A549 (cell line): ENCODE results near the gene TWIST2. TPM values are rescaled to one million over a fixed set of nuclear protein-coding genes. Genes with fewer than 3 reads are reported as not detected.

Experiments
- ATAC-seq, 2 experiments: fragments of 200-7000 bp in 1 of 2; fragments of >200 bp in 1 of 2; cut with Nextera tagmentation in 1 of 2; cut with Tn5 transposase in 1 of 2; 3 replicates each; pipeline versions ENCODE4 v1.8.0 to v1.9.1; 2018 to 2020; ENCODE audit warnings: mild to moderate bottlenecking in 1 of 2, moderate library complexity in 1 of 2
- CTCF ChIA-PET: fragments of 300-600 bp; sonication (Branson Sonifier 250); formaldehyde crosslinking; extraction: SDS; loops from one replicate; lab custom pipeline; 2021; ENCODE audit warnings: antibody characterized with exemption, inconsistent platforms; lab: Yijun Ruan, JAX
- POLR2A ChIA-PET: fragments of 350-600 bp; formaldehyde crosslinking; extraction: SDS; loops from one replicate; lab custom pipeline; 2021; ENCODE audit warnings: antibody characterized with exemption, inconsistent platforms; lab: Yijun Ruan, JAX
- DNase-seq, 2 experiments: peaks; one replicate each; pipeline versions ENCODE4 v3.0.0 to v3.0.0-alpha.2; 2011 to 2016; ENCODE audit warnings: low read depth in 1 of 2, low spot score in 1 of 2
- FAIRE-seq: peaks from 2 replicates; lab custom pipeline; 2011; peaks lifted over from hg19 to GRCh38; lab: Jason Lieb, UNC
- H3K27ac ChIP-seq, 2 experiments: fragments of >200 bp; sonication (Bioruptor Twin); formaldehyde crosslinking; 3 replicates each; pipeline ENCODE4 v1.5.1; 2016 to 2017
- H3K4me1 ChIP-seq: fragments of >200 bp; sonication (Bioruptor Twin); formaldehyde crosslinking; 3 replicates; pipeline ENCODE4 v1.6.1; 2016
- H3K4me2 ChIP-seq: fragments of >200 bp; sonication (Bioruptor Twin); formaldehyde crosslinking; 3 replicates; pipeline ENCODE4 v1.6.1; 2016
- H3K4me3 ChIP-seq: fragments of >200 bp; sonication (Bioruptor Twin); formaldehyde crosslinking; 3 replicates; pipeline ENCODE4 v1.5.1; 2016
- H3K9me3 ChIP-seq: fragments of >200 bp; sonication (Bioruptor Twin); formaldehyde crosslinking; 3 replicates; pipeline ENCODE4 v1.6.1; 2016
- BHLHE40 ChIP-seq: IDR thresholded peaks from 2 replicates; pipeline ENCODE4 v1.6.1; 2012; ENCODE audit warnings: low read depth, low read length, inconsistent platforms
- CBX2 ChIP-seq: fragments of 200-600 bp; sonication (generic); IDR thresholded peaks from 2 replicates; pipeline ENCODE4 v1.6.1; 2016; ENCODE audit warnings: low read depth, mild to moderate bottlenecking, borderline replicate concordance
- CHD4 ChIP-seq: fragments of 200-600 bp; sonication (generic); IDR thresholded peaks from 2 replicates; pipeline ENCODE4 v1.6.1; 2016; ENCODE audit warnings: antibody characterized with exemption, mild to moderate bottlenecking, borderline replicate concordance
- EHF ChIP-seq: fragments of 250-450 bp; sonication (Bioruptor Pico); IDR thresholded peaks from 2 replicates; pipeline ENCODE4 v1.5.0; 2020; ENCODE audit warnings: mild to moderate bottlenecking
- EP300 ChIP-seq, 2 experiments: fragments of >200 bp; sonication (Bioruptor Twin); formaldehyde crosslinking; IDR thresholded peaks; 2 replicates in 1 of 2; 3 replicates in 1 of 2; pipeline ENCODE4 v1.6.1; 2016 to 2017
- FOSB ChIP-seq: fragments of 250-450 bp; sonication (Bioruptor Pico); IDR thresholded peaks from 2 replicates; pipeline ENCODE4 v1.5.0; 2020; ENCODE audit warnings: mild to moderate bottlenecking, moderate library complexity
- FOSL2 ChIP-seq, 2 experiments: fragments of 450-650 bp in 1 of 2; fragments of >200 bp in 1 of 2; sonication (Bioruptor Twin) in 1 of 2; formaldehyde crosslinking; IDR thresholded peaks; 2 replicates each; pipeline versions ENCODE4 v1.5.0 to v1.6.1; 2016 to 2020; ENCODE audit warnings: mild to moderate bottlenecking in 1 of 2, moderate library complexity in 1 of 2
- KDM1A ChIP-seq: fragments of 200-600 bp; sonication (generic); IDR thresholded peaks from 2 replicates; pipeline ENCODE4 v1.6.1; 2016; ENCODE audit warnings: low read depth, mild to moderate bottlenecking
- KDM5A ChIP-seq: fragments of 200-600 bp; sonication (generic); IDR thresholded peaks from 2 replicates; pipeline ENCODE4 v1.6.1; 2016; ENCODE audit warnings: antibody characterized with exemption, mild to moderate bottlenecking
- MYC ChIP-seq: IDR thresholded peaks from 2 replicates; pipeline ENCODE4 v1.6.1; 2012; ENCODE audit warnings: mild to moderate bottlenecking, inconsistent platforms, low read length, improper control_type of control experiment, borderline replicate concordance
- NPAS2 ChIP-seq: fragments of 250-450 bp; sonication (Bioruptor Pico); IDR thresholded peaks from 2 replicates; pipeline ENCODE4 v1.8.0; 2022; ENCODE audit warnings: mild to moderate bottlenecking, moderate library complexity, borderline replicate concordance
- POLR2A ChIP-seq: IDR thresholded peaks from 2 replicates; pipeline ENCODE4 v1.6.1; 2012; ENCODE audit warnings: mild to moderate bottlenecking, low read length
- POLR2AphosphoS2 ChIP-seq: conservative IDR thresholded peaks from 2 replicates; pipeline ENCODE4 v1.6.1; 2012; ENCODE audit warnings: low read length, improper control_type of control experiment, inconsistent platforms
- RAD21 ChIP-seq, 2 experiments: fragments of >200 bp in 1 of 2; sonication (Bioruptor Twin) in 1 of 2; formaldehyde crosslinking in 1 of 2; IDR thresholded peaks in 1 of 2; conservative IDR thresholded peaks in 1 of 2; 2 replicates in 1 of 2; 3 replicates in 1 of 2; pipeline ENCODE4 v1.6.1; 2012 to 2018; ENCODE audit warnings: inconsistent platforms in 1 of 2
- RARB ChIP-seq: fragments of 250-450 bp; sonication (Bioruptor Pico); IDR thresholded peaks from 2 replicates; pipeline ENCODE4 v1.8.0; 2021; ENCODE audit warnings: mild to moderate bottlenecking, moderate library complexity
- RCOR1 ChIP-seq: fragments of 150-350 bp; IDR thresholded peaks from 2 replicates; pipeline ENCODE4 v1.6.1; 2014; ENCODE audit warnings: antibody characterized with exemption, low read length, low read depth
- RFX5 ChIP-seq: fragments of 450-650 bp; IDR thresholded peaks from 2 replicates; pipeline ENCODE4 v1.7.1; 2014; ENCODE audit warnings: antibody characterized with exemption, mild to moderate bottlenecking, moderate library complexity
- RNF2 ChIP-seq: fragments of 200-600 bp; sonication (generic); IDR thresholded peaks from 2 replicates; pipeline ENCODE4 v1.6.1; 2016; ENCODE audit warnings: low read depth, mild to moderate bottlenecking, antibody characterized with exemption, moderate library complexity, borderline replicate concordance
- SREBF2 ChIP-seq: fragments of 450-650 bp; IDR thresholded peaks from 2 replicates; pipeline ENCODE4 v1.6.1; 2014; ENCODE audit warnings: mild to moderate bottlenecking, moderate library complexity
- WGBS: methylation state at CpG from one replicate; pipeline ENCODE4 v1.1.6; 2017; ENCODE audit errors: missing lambda C conversion rate; 5-methylcytosine and 5-hydroxymethylcytosine counted together
- polyA plus RNA-seq, 4 experiments: library from polyadenylated mRNA; depleted of rRNA in 3 of 4; stranded (reverse); fragments of >200 nt; fragmentation: RNase III in 1 of 4; extraction: RNeasy Plus Mini Kit Qiagen cat#74134 plus additional on column Dnase treatment in 1 of 4; gene quantifications; 2 replicates in 3 of 4; 3 replicates in 1 of 4; pipeline ENCODE4 v1.2.3, GENCODE V29; 2011 to 2017
- TF ChIP-seq, protein P1 (sequence below): fragments of 250-450 bp; sonication (Bioruptor Pico); IDR thresholded peaks from 2 replicates; pipeline ENCODE4 v1.5.0; 2020; ENCODE audit warnings: low read depth, mild to moderate bottlenecking, moderate library complexity

Gene TWIST2
- polyA plus RNA-seq, 2 of the 4 experiments (the other 2 are of a cell fraction): 7.1 to 8.2 TPM

DNA sequence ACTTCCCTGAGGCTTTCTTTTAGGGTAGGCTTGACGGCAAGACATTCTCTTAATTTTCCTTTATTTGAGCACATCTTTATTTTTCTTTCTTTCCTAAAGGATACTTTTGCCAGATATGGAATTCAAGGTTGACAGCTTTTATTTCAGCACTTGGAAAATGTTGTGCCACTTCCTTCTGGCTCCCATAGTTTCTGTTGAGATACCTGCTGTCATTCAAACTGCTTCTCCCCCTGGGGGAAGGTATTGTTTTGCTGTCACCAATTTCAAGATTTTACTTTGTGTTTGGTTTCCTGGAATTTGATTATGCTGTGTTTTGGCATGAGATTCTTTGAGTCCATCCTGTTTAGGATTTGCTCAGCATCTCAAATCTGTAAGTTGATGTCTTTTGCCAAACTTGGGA lies 39.1 kb upstream of the TWIST2 start:
- no peak for TF ChIP-seq RCOR1
- TF ChIP-seq KDM1A: peak; percentile 29; the same call in 1 of the 2 replicates
- 15% methylated on average over 1 of the region's 1 CpG for WGBS
- ATAC-seq (no peak), FAIRE-seq (no peak), DNase-seq (peak in 1 of 2 experiments; percentile 25)
- Histone ChIP-seq H3K9me3 (peaks cover 36% of the 10 kb centered on the region), H3K27ac (no peak overlapping the region), H3K4me3 (no peak overlapping the region), H3K4me2 (no peak overlapping the region), H3K4me1 (no peaks in the 10 kb centered on the region)
- ChIA-PET POLR2A (no interaction called here), CTCF (interaction anchor here (0.9 to 1.2 kb wide), 2 partner anchors 16 to 28 kb away, joined by 3 read pairs; no protein-coding TSS in a partner anchor)

DNA sequence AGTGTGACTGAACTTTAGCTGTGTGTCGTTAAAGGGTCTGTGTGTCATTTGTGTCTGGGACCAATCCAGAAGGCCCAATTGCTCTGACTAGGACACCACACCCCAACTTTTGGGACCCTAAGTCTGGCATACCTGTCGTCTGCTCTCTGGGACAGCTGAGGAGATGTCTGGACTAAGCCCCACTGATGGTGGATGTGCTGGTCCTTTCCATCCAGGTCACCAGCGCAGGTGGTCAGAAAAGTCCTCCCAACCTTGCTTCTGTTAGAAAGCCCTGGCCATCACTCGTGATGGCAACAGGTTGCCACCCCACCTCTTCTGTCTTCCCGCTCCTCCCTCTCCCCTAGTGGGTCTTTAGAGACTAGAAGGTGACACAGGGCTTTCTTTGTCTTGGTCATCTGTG lies 37.6 kb upstream of the TWIST2 start:
- CTCF ChIA-PET: no interaction called here
- ATAC-seq: no peak
- POLR2A ChIA-PET: no interaction called here
- DNase-seq: no peak
- TF ChIP-seq POLR2A (no peak), FOSL2 (IDR thresholded peaks at IDR 0.05) (no peak), FOSL2 (CRISPR knock-in tag; IDR thresholded peaks at IDR 0.05) (no peak), SREBF2 (no peak), FOSB (CRISPR knock-in tag) (no peak), NPAS2 (CRISPR knock-in tag) (no peak), POLR2AphosphoS2 (no peak)
- 27% methylated on average over 5 of the region's 5 CpGs for WGBS
- Histone ChIP-seq H3K4me3 (no peak overlapping the region), H3K4me2 (no peak overlapping the region), H3K9me3 (peaks cover 36% of the 10 kb centered on the region), H3K4me1 (no peaks in the 10 kb centered on the region), H3K27ac (no peak overlapping the region)
- FAIRE-seq: no peak

DNA sequence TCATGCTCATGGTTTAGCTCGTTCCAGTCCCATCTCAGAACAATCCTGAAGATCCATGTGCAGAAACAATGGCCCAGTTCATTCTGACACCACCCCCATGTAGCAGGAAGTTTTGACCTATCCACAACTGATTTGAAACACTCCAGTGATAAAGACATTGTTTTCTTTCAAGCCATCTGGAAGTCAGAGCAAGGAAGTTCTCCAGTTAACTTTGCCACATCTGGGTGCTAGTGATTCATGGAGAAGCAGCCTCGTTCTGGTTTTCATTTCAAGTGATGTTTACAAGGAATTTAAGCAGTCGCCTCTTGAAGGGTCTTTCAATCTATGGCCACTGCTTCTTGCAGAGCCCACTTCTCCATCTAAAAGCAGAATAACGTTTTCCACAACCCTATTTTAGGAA lies 36.6 kb upstream of the TWIST2 start:
- WGBS: 29% methylated on average over 4 of the region's 4 CpGs
- no peak overlapping the region for H3K4me3 ChIP-seq
- CTCF ChIA-PET: no interaction called here
- TF ChIP-seq MYC (no peak), RARB (CRISPR knock-in tag) (no peak), BHLHE40 (no peak)
- TF ChIP-seq, all 56 proteins: peak for 0
- Histone ChIP-seq H3K27ac (no peak overlapping the region), H3K4me2 (no peak overlapping the region), H3K9me3 (peaks cover 36% of the 10 kb centered on the region), H3K4me1 (no peaks in the 10 kb centered on the region)
- POLR2A ChIA-PET: no interaction called here
- ATAC-seq: no peak
- no peak for FAIRE-seq
- no peak for DNase-seq

DNA sequence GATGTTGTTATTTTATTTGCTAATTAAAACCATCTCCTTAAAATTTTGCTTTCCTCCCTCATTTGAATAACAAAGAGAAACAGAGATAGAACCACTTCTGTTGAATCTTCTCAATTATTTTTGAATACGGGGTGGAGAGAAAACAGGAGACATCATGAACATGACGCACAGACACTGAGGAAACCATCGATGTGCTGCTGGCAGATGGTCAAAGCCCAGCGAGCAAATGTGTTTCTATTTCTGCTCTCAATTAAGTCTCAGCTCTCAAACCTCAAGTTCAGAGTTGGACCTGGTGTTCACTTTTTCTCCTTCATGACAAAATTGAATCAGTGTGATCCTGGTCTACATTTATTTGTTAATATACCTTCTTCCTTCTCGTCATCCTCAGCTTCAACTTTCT lies 36.1 kb upstream of the TWIST2 start:
- WGBS: 48% methylated on average over 5 of the region's 5 CpGs
- ATAC-seq: no peak
- no peak overlapping the region for H3K4me3 ChIP-seq
- peaks cover 36% of the 10 kb centered on the region for H3K9me3 ChIP-seq
- POLR2A ChIA-PET: no interaction called here
- TF ChIP-seq RNF2: no peak
- no peak for TF ChIP-seq EHF
- TF ChIP-seq, all 56 proteins: peak for 0
- no peak for DNase-seq
- no peak overlapping the region for H3K27ac ChIP-seq
- FAIRE-seq: no peak
- no peak overlapping the region for H3K4me2 ChIP-seq
- CTCF ChIA-PET: no interaction called here
- no peaks in the 10 kb centered on the region for H3K4me1 ChIP-seq

DNA sequence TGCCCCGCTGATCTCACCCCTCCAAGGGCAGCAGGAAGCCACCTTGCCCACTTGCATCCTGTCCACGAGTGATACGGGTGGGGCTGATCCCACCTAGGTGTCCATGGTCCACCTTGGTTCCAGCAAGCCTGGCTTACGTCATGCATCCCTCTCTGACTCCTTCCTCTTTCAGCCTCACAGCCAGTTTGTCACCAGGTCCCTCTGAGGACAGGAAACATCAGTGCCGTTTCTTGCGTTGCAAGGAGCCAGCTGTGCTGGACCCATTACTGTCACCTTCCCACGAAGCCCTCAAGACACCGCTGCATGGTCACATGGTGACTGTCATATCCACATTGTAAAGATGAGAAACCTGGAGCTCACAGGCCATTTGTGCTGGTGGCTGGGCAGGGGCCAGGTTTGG lies 34.8 kb upstream of the TWIST2 start:
- ATAC-seq: no peak
- CTCF ChIA-PET: interaction anchor here (0.7 kb wide), 1 partner anchor 9 kb away, joined by 3 read pairs; no protein-coding TSS in a partner anchor

More for the DNA sequence above, 34.8 kb upstream of the TWIST2 start:
- POLR2A ChIA-PET: no interaction called here
- no peak overlapping the region for H3K4me3 ChIP-seq
- FAIRE-seq (no peak), DNase-seq (no peak)
- peaks cover 27% of the 10 kb centered on the region for H3K9me3 ChIP-seq
- no peak overlapping the region for H3K27ac ChIP-seq
- H3K4me1 ChIP-seq: no peaks in the 10 kb centered on the region
- 61% methylated on average over 8 of the region's 8 CpGs for WGBS
- TF ChIP-seq EHF (no peak), CBX2 (no peak), KDM5A (no peak), BHLHE40 (no peak), CHD4 (no peak), RNF2 (no peak), EP300 (IDR thresholded peaks at IDR 0.05) (no peak), RFX5 (no peak), MYC (no peak), POLR2A (no peak), RAD21 (conservative IDR thresholded peaks at IDR 0.05 in 1 of 2, IDR thresholded peaks at IDR 0.05 in 1 of 2) (no peak)
- TF ChIP-seq, protein P1, sequence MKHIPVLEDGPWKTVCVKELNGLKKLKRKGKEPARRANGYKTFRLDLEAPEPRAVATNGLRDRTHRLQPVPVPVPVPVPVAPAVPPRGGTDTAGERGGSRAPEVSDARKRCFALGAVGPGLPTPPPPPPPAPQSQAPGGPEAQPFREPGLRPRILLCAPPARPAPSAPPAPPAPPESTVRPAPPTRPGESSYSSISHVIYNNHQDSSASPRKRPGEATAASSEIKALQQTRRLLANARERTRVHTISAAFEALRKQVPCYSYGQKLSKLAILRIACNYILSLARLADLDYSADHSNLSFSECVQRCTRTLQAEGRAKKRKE (CRISPR knock-in tag): no peak
- H3K4me2 ChIP-seq: no peak overlapping the region
